Measurements from ENCODE around the gene AHCYL2. TPM values are rescaled to one million over a fixed set of nuclear protein-coding genes. Genes with fewer than 3 reads are reported as not detected.
A peak's percentile ranks its signal among the peaks of the same experiment; 100 is the strongest.

Gene AHCYL2
- total RNA-seq, 4 donors from 2014 or later = 33.5 to 61.2 (median 41.7) TPM

DNA sequence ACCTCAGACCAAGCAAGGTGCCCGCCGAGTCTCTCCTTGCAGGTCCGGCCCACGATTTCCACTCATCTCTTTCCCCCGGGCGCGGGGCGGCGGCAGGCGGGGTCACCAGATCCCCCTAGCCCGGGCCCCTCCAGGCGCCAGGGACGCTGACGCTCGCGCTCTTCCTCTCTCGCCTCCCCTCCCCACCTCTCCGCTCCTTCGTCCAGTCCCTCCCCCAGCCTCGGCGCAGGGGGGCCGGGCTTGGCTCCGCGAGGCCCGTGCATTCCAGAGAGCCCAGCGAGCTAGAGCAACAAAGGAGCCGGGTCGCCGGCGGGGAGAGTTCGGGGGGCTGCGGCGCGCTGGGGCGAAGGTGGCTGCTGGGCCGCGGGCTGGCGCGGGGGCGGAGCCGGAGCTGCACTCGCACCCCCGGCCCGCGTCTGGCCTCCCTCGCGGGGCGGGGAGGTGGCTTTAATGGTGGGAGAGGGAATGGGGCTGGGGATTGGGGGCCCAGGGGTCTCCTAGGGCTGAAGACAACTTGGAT lies 36.4 kb upstream of the AHCYL2 start, which contains the start of gene SMO:
Gene SMO (plus strand): TSS at position 262 of the 520 bp plus-strand sequence. CDS start 519 bp downstream, outside the sequence.
- H3K4me1 ChIP-seq = peaks cover 40% of the 10 kb centered on the region
- H3K9me3 ChIP-seq = no peaks in the 10 kb centered on the region
- no peaks in the 10 kb centered on the region for H3K36me3 ChIP-seq
- H3K4me3 ChIP-seq = peak within 1 kb of the TSS; percentile 88
- no peak for DNase-seq (ENCODE audit: low spot score in 2 of 2)
- WGBS = 2% methylated on average over 10 of the region's 48 CpGs
- peak within 1 kb of the TSS; percentile 28 for H3K27ac ChIP-seq
- TF ChIP-seq EP300 (IDR thresholded peaks at IDR 0.05) (no peak), POLR2AphosphoS5 (IDR thresholded peaks at IDR 0.05) (no peak), POLR2A (IDR thresholded peaks at IDR 0.05) (no peak)
- TF ChIP-seq, protein P1, sequence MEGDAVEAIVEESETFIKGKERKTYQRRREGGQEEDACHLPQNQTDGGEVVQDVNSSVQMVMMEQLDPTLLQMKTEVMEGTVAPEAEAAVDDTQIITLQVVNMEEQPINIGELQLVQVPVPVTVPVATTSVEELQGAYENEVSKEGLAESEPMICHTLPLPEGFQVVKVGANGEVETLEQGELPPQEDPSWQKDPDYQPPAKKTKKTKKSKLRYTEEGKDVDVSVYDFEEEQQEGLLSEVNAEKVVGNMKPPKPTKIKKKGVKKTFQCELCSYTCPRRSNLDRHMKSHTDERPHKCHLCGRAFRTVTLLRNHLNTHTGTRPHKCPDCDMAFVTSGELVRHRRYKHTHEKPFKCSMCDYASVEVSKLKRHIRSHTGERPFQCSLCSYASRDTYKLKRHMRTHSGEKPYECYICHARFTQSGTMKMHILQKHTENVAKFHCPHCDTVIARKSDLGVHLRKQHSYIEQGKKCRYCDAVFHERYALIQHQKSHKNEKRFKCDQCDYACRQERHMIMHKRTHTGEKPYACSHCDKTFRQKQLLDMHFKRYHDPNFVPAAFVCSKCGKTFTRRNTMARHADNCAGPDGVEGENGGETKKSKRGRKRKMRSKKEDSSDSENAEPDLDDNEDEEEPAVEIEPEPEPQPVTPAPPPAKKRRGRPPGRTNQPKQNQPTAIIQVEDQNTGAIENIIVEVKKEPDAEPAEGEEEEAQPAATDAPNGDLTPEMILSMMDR (IDR thresholded peaks at IDR 0.05) = no peak
- H3K27me3 ChIP-seq = no peaks in the 10 kb centered on the region

DNA sequence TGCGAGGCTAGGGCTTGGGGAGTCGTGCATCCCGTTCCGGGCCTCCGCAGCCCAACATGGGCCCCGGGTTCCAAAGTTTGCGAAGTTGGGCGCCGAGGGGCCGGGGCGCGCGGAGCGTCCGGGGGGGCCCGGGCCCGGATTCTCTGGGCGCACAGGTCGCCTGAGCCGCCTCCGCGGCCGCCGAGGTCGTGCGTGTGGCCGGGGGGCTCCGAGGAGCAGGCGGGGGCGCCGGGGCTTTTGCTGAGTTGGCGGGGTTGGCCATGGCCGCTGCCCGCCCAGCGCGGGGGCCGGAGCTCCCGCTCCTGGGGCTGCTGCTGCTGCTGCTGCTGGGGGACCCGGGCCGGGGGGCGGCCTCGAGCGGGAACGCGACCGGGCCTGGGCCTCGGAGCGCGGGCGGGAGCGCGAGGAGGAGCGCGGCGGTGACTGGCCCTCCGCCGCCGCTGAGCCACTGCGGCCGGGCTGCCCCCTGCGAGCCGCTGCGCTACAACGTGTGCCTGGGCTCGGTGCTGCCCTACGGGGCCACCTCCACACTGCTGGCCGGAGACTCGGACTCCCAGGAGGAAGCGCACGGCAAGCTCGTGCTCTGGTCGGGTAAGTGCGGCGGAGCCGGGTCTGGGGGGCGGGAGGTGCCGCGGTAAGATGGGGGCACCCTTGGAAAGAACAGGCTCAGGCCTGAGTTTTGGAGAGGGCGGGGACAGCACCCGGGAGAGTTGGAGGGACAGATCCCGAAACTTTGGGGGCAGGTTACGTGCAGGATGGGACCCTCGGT lies 35.8 kb upstream of the AHCYL2 start:
- H3K27ac ChIP-seq = peak overlapping the region; percentile 28
- DNase-seq (ENCODE audit: low spot score in 2 of 2) = no peak
- WGBS = 1% methylated on average over 29 of the region's 83 CpGs

DNA sequence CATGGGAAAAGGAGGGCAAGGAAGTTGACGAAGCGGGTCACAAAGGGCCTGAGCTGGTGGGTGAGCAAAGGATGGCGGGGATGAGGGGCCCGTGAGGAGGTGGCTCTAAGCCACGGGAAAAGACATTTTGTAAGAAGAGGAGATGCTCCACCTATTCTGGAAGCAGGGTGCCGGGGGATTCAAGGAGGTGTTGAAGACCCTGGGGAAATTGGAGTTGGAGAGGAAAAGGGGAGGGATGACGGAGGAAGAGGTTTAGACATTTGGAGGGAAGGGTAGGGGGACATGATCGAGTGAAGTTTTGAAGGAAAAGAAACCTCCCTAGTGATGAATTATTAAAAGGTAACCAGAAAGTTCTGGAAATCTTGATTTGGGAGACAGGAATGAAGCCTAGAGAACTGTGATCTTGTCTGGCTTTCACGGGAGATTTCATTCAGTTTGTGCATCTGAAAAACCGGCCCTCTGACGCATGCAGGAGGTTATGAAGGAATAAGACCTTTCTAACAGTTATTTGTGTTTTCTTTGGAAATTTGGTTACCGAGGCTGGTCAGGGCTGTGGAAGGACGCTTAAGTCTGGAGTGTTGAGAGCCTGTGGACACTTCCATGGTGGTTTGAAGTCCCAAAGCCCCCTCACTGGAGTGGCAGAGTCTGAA lies 35.0 kb upstream of the AHCYL2 start:
- no peaks in the 10 kb centered on the region for H3K9me3 ChIP-seq
- DNase-seq (ENCODE audit: low spot score in 2 of 2) = no peak
- H3K27me3 ChIP-seq = no peaks in the 10 kb centered on the region
- 37% methylated on average over 13 of the region's 13 CpGs for WGBS
- H3K36me3 ChIP-seq = no peaks in the 10 kb centered on the region
- H3K4me3 ChIP-seq = peak overlapping the region; percentile 88
- no peak overlapping the region for H3K27ac ChIP-seq
- peaks cover 40% of the 10 kb centered on the region for H3K4me1 ChIP-seq
- TF ChIP-seq EP300 (IDR thresholded peaks at IDR 0.05) (no peak), POLR2A (IDR thresholded peaks at IDR 0.05) (no peak), POLR2AphosphoS5 (IDR thresholded peaks at IDR 0.05) (no peak)
- TF ChIP-seq, protein P1 (IDR thresholded peaks at IDR 0.05) = no peak

More for the DNA sequence above, 35.8 kb upstream of the AHCYL2 start:
- Histone ChIP-seq H3K36me3 (no peaks in the 10 kb centered on the region), H3K27me3 (no peaks in the 10 kb centered on the region), H3K9me3 (no peaks in the 10 kb centered on the region), H3K4me1 (peaks cover 40% of the 10 kb centered on the region), H3K4me3 (peak overlapping the region; percentile 88)
- TF ChIP-seq, protein P1 (IDR thresholded peaks at IDR 0.05) = no peak
- no peak for TF ChIP-seq POLR2AphosphoS5 (IDR thresholded peaks at IDR 0.05)
- no peak for TF ChIP-seq EP300 (IDR thresholded peaks at IDR 0.05)
- no peak for TF ChIP-seq POLR2A (IDR thresholded peaks at IDR 0.05)

DNA sequence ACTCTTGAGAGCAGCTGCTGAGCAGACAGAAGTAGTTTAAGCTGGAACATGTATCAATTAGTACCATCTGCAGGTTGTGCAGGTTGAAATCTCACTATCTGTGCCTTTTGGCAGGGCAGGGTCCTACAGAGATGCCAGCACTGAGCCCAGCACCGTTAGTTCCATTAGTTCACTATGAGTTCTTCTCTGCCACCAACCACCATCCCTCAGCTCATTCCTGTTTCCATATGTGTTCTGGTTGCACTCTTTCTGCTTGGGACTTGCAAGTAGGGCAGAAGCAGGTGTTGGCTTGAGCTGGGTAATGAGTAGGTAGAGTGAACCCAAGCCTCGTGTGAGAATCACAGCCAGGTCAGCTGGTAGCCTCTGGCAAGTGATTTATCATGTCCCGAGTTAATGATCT lies 33.6 kb upstream of the AHCYL2 start:
- no peak for DNase-seq (ENCODE audit: low spot score in 2 of 2)
- TF ChIP-seq POLR2AphosphoS5 (IDR thresholded peaks at IDR 0.05) = no peak
- TF ChIP-seq POLR2A (IDR thresholded peaks at IDR 0.05) = no peak
- TF ChIP-seq, protein P1 (IDR thresholded peaks at IDR 0.05) = no peak
- TF ChIP-seq EP300 (IDR thresholded peaks at IDR 0.05) = no peak
- Histone ChIP-seq H3K36me3 (no peaks in the 10 kb centered on the region), H3K4me1 (peaks cover 33% of the 10 kb centered on the region), H3K4me3 (no peak overlapping the region), H3K9me3 (no peaks in the 10 kb centered on the region), H3K27me3 (no peaks in the 10 kb centered on the region), H3K27ac (no peak overlapping the region)
- WGBS = 48% methylated on average over 3 of the region's 3 CpGs

DNA sequence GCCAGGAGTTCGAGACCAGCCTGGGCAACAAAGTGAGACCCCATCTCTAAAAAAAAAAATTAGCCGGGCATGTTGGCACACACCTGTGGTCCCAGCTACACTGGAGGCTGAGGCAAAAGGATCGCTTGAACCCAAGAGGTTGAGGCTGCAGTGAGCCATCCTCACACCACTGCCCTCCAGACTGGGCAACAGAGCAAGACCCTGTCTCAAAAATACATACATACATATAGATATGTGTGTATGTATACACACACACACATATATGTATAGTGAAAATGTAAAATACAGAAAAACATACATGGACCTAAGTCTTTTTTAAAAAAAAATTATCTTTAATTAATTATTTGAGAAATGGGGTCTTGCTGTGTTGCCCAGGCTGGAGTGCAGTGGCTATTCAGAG lies 30.9 kb upstream of the AHCYL2 start:
- no peaks in the 10 kb centered on the region for H3K36me3 ChIP-seq
- WGBS = 100% methylated on average over 3 of the region's 3 CpGs
- TF ChIP-seq, protein P1 (IDR thresholded peaks at IDR 0.05) = no peak
- no peak for TF ChIP-seq EP300 (IDR thresholded peaks at IDR 0.05)
- TF ChIP-seq POLR2A (IDR thresholded peaks at IDR 0.05) = no peak
- no peak for TF ChIP-seq POLR2AphosphoS5 (IDR thresholded peaks at IDR 0.05)
- H3K9me3 ChIP-seq = no peaks in the 10 kb centered on the region
- no peak overlapping the region for H3K4me3 ChIP-seq
- no peaks in the 10 kb centered on the region for H3K27me3 ChIP-seq
- no peak for DNase-seq (ENCODE audit: low spot score in 2 of 2)
- peaks cover 22% of the 10 kb centered on the region for H3K4me1 ChIP-seq
- H3K27ac ChIP-seq = no peak overlapping the region
